HG03460 (cell line): Measurements from ENCODE around the gene FIGN.

Source experiments
- ATAC-seq: cut with Tn5 transposase; IDR thresholded peaks from one replicate; pipeline ENCODE4 v1.9.1; 2021; ENCODE audit not compliant: unreplicated experiment

FIGN gene

GRCh38 chr2:163737563-163737962, 1.8 kb upstream of the FIGN start:
- no peak for ATAC-seq

- no peak for ATAC-seq
Measured at GRCh38 chr2:163737190-163737439, 1.3 kb upstream of the FIGN start.

- ATAC-seq, result no peak
Measured at GRCh38 chr2:163736433-163737189, 803 bp upstream of the FIGN start.

- ATAC-seq, result no peak
Measured at GRCh38 chr2:163734881-163735684, 725 bp downstream of the FIGN start.

- no peak for ATAC-seq
Measured at GRCh38 chr2:163734401-163734800, 1.4 kb downstream of the FIGN start.

- no peak for ATAC-seq
Measured at GRCh38 chr2:163733956-163734355, 1.9 kb downstream of the FIGN start.

GRCh38 chr2:163733301-163733938, 2.4 kb downstream of the FIGN start:
- ATAC-seq, result no peak

- no peak for ATAC-seq
Measured at GRCh38 chr2:163732727-163733126, 3.1 kb downstream of the FIGN start.

- no peak for ATAC-seq
Measured at GRCh38 chr2:163731735-163732134, 4.1 kb downstream of the FIGN start.

- ATAC-seq, result no peak
Measured at GRCh38 chr2:163730556-163730955, 5.3 kb downstream of the FIGN start.

- no peak for ATAC-seq
Measured at GRCh38 chr2:163729636-163730273, 6.1 kb downstream of the FIGN start.

- no peak for ATAC-seq
Measured at GRCh38 chr2:163723881-163724280, 11.9 kb downstream of the FIGN start.

GRCh38 chr2:163723348-163723747, 12.5 kb downstream of the FIGN start:
- no peak for ATAC-seq

- no peak for ATAC-seq
Measured at GRCh38 chr2:163719331-163719730, 16.5 kb downstream of the FIGN start.

- ATAC-seq, result no peak
Measured at GRCh38 chr2:163717993-163718680, 17.7 kb downstream of the FIGN start.

GRCh38 chr2:163717515-163717914, 18.3 kb downstream of the FIGN start:
- no peak for ATAC-seq

GRCh38 chr2:163716101-163716500, 19.7 kb downstream of the FIGN start:
- ATAC-seq, result no peak

- no peak for ATAC-seq
Measured at GRCh38 chr2:163715668-163716067, 20.1 kb downstream of the FIGN start.

- no peak for ATAC-seq
Measured at GRCh38 chr2:163715199-163715598, 20.6 kb downstream of the FIGN start.

- ATAC-seq, result no peak
Measured at GRCh38 chr2:163713534-163714311, 22.1 kb downstream of the FIGN start.
